GM12875 (cell line): ENCODE measurements around the gene SASH3.

Experiments
- H3K4me3 ChIP-seq: one replicate; pipeline ENCODE4 v1.5.1; 2011; ENCODE audit warnings: low read depth, low read length, control low read depth
- CTCF ChIP-seq: IDR thresholded peaks from 2 replicates; pipeline ENCODE4 v1.5.1; 2011; ENCODE audit warnings: low read depth, mild to moderate bottlenecking, control low read depth, inconsistent platforms, low read length, moderate library complexity, borderline replicate concordance; ENCODE audit not compliant: insufficient read depth

The SASH3 gene

GRCh38 chrX:129779747-129780146 lies at the start of gene SASH3:
TSS of gene SASH3 (plus strand) at chrX:129779949. CDS start at chrX:129780098, 149 bp downstream.
- H3K4me3 ChIP-seq = peak within 1 kb of the TSS; percentile 72
- TF ChIP-seq CTCF = no peak

GRCh38 chrX:129731228-129731627 lies 48.5 kb upstream of the SASH3 start:
- TF ChIP-seq CTCF = no peak
- H3K4me3 ChIP-seq = no peak overlapping the region

GRCh38 chrX:129732857-129733256 lies 46.9 kb upstream of the SASH3 start:
- no peak overlapping the region for H3K4me3 ChIP-seq
- TF ChIP-seq CTCF = no peak

GRCh38 chrX:129733335-129733734 lies 46.4 kb upstream of the SASH3 start:
- H3K4me3 ChIP-seq = no peak overlapping the region
- TF ChIP-seq CTCF = no peak

- no peak for TF ChIP-seq CTCF
- no peak overlapping the region for H3K4me3 ChIP-seq
These were observed 43.3 kb upstream of the SASH3 start for GRCh38 chrX:129736491-129736890.

GRCh38 chrX:129737916-129738315 lies 41.8 kb upstream of the SASH3 start:
- H3K4me3 ChIP-seq = no peak overlapping the region
- no peak for TF ChIP-seq CTCF

- TF ChIP-seq CTCF = no peak
- H3K4me3 ChIP-seq = no peak within 1 kb of the TSS
These were observed 41.1 kb upstream of the SASH3 start, which contains the start of gene XPNPEP2 for GRCh38 chrX:129738466-129739308. TSS of gene XPNPEP2 (plus strand) at chrX:129738979. CDS start at chrX:129739214, 235 bp downstream.
